WTC11 (cell line): Measurements from ENCODE around the gene PLCG1. TPM values are rescaled to one million over a fixed set of nuclear protein-coding genes. Genes with fewer than 3 reads are reported as not detected.

Experiments
- ATAC-seq: fragments of 200-7000 bp; cut with Tn5 transposase; 2 replicates; pipeline ENCODE4 v1.10.0; 2021; ENCODE audit warnings: mild to moderate bottlenecking, moderate library complexity
- CTCF ChIA-PET: fragments of 300-600 bp; sonication (Branson Sonifier 250); formaldehyde crosslinking; loops from one replicate; lab custom pipeline; 2021; ENCODE audit warnings: antibody characterized with exemption; lab: Charles Lee
- POLR2A ChIA-PET: fragments of 350-600 bp; sonication (Branson Sonifier 250); formaldehyde crosslinking; loops from one replicate; lab custom pipeline; 2021; ENCODE audit warnings: antibody characterized with exemption; lab: Charles Lee
- DNase-seq: peaks from one replicate; pipeline ENCODE4 v3.0.0; 2021; ENCODE audit warnings: low spot score
- H3K27ac Mint-ChIP-seq: 2 replicates; pipeline ENCODE4 v1.8.0; 2021; ENCODE audit warnings: mixed read lengths
- H3K27me3 Mint-ChIP-seq: 2 replicates; pipeline ENCODE4 v1.8.0; 2021; ENCODE audit warnings: low read depth, mild to moderate bottlenecking, moderate library complexity, mixed read lengths
- H3K36me3 Mint-ChIP-seq: 2 replicates; pipeline ENCODE4 v1.8.0; 2021; ENCODE audit warnings: mixed read lengths
- H3K4me1 Mint-ChIP-seq: 2 replicates; pipeline ENCODE4 v1.8.0; 2022; ENCODE audit warnings: mixed read lengths
- H3K4me3 Mint-ChIP-seq: 2 replicates; pipeline ENCODE4 v1.8.0; 2021; ENCODE audit warnings: mild to moderate bottlenecking, moderate library complexity, mixed read lengths
- H3K9me3 Mint-ChIP-seq: 2 replicates; pipeline ENCODE4 v1.8.0; 2021; ENCODE audit warnings: mixed read lengths
- CTCF ChIP-seq: fragments of 200-600 bp; IDR thresholded peaks from 2 replicates; pipeline ENCODE4 v1.8.0; 2022; ENCODE audit warnings: antibody characterized with exemption
- E2F1 ChIP-seq: sonication (generic); formaldehyde crosslinking; IDR thresholded peaks from 2 replicates; pipeline ENCODE4 v1.8.0; 2022; ENCODE audit warnings: mild to moderate bottlenecking, missing genetic modification reagents
- EMX1 ChIP-seq: fragments of 250-450 bp; sonication (Bioruptor Pico); IDR thresholded peaks from 2 replicates; pipeline ENCODE4 v1.8.0; 2021; ENCODE audit warnings: mild to moderate bottlenecking
- IRF1 ChIP-seq: sonication (generic); formaldehyde crosslinking; IDR thresholded peaks from 2 replicates; pipeline ENCODE4 v1.8.0; 2023; ENCODE audit warnings: missing genetic modification reagents
- IRF2 ChIP-seq: sonication (generic); formaldehyde crosslinking; IDR thresholded peaks from 2 replicates; pipeline ENCODE4 v1.8.0; 2022; ENCODE audit warnings: low read depth, missing genetic modification reagents, borderline replicate concordance
- MAX ChIP-seq: sonication (generic); formaldehyde crosslinking; IDR thresholded peaks from 2 replicates; pipeline ENCODE4 v1.8.0; 2022; ENCODE audit warnings: mild to moderate bottlenecking, missing genetic modification reagents
- NFATC4 ChIP-seq: fragments of 250-450 bp; sonication (Bioruptor Pico); IDR thresholded peaks from 2 replicates; pipeline ENCODE4 v1.9.0; 2021; ENCODE audit warnings: mild to moderate bottlenecking
- NFE2L1 ChIP-seq: sonication (generic); formaldehyde crosslinking; IDR thresholded peaks from 2 replicates; pipeline ENCODE4 v1.8.1; 2023; ENCODE audit warnings: missing genetic modification reagents
- NR1H2 ChIP-seq: sonication (generic); formaldehyde crosslinking; IDR thresholded peaks from 2 replicates; pipeline ENCODE4 v1.9.0; 2021; ENCODE audit warnings: mild to moderate bottlenecking, moderate library complexity, missing genetic modification reagents
- PRDM15 ChIP-seq: sonication (generic); formaldehyde crosslinking; IDR thresholded peaks from 2 replicates; pipeline ENCODE4 v1.8.0; 2022; ENCODE audit warnings: missing genetic modification reagents
- PREB ChIP-seq: sonication (generic); formaldehyde crosslinking; IDR thresholded peaks from 2 replicates; pipeline ENCODE4 v1.8.1; 2022; ENCODE audit warnings: mild to moderate bottlenecking, missing genetic modification reagents, moderate library complexity, borderline replicate concordance
- SMAD3 ChIP-seq: sonication (generic); formaldehyde crosslinking; IDR thresholded peaks from 2 replicates; pipeline ENCODE4 v1.8.0; 2022; ENCODE audit warnings: missing genetic modification reagents, mild to moderate bottlenecking, borderline replicate concordance
- SMAD4 ChIP-seq: sonication (generic); formaldehyde crosslinking; IDR thresholded peaks from 2 replicates; pipeline ENCODE4 v1.8.0; 2022; ENCODE audit warnings: mild to moderate bottlenecking, missing genetic modification reagents
- TP53 ChIP-seq: sonication (generic); formaldehyde crosslinking; IDR thresholded peaks from 2 replicates; pipeline ENCODE4 v1.8.1; 2023; ENCODE audit warnings: mild to moderate bottlenecking, missing genetic modification reagents
- ZBTB21 ChIP-seq: sonication (generic); formaldehyde crosslinking; IDR thresholded peaks from 2 replicates; pipeline ENCODE4 v1.8.1; 2023; ENCODE audit warnings: mild to moderate bottlenecking, missing genetic modification reagents, borderline replicate concordance
- ZNF121 ChIP-seq: sonication (generic); formaldehyde crosslinking; IDR thresholded peaks from 2 replicates; pipeline ENCODE4 v1.8.0; 2023; ENCODE audit warnings: missing genetic modification reagents
- ZNF138 ChIP-seq: sonication (generic); formaldehyde crosslinking; conservative IDR thresholded peaks from 2 replicates; pipeline ENCODE4 v1.8.1; 2022; ENCODE audit warnings: mild to moderate bottlenecking, moderate library complexity, missing genetic modification reagents
- total RNA-seq: library from RNA; stranded (reverse); gene quantifications from 3 replicates; pipeline ENCODE4 v1.2.3, GENCODE V29; 2021

The PLCG1 gene
- total RNA-seq, 1 experiment from 2014 or later: 201 TPM

- TF ChIP-seq PRDM15 (CRISPR knock-in tag) (no peak), TP53 (CRISPR knock-in tag) (no peak), PREB (CRISPR knock-in tag) (no peak)
- TF ChIP-seq, all 79 proteins: peak for 0
Observed at GRCh38 chr20:41172296-41173140, 35.2 kb downstream of the PLCG1 start (continued).

GRCh38 chr20:41173161-41173721 is 35.9 kb downstream of the PLCG1 start:
- Mint-ChIP-seq H3K9me3 (no peaks in the 10 kb centered on the region), H3K4me1 (peaks cover 3% of the 10 kb centered on the region), H3K27ac (no peak overlapping the region), H3K36me3 (peaks cover 71% of the 10 kb centered on the region), H3K27me3 (no peaks in the 10 kb centered on the region), H3K4me3 (no peak overlapping the region)
- ATAC-seq: peak; percentile 94
- TF ChIP-seq MAX (peak; percentile 34; the same call in 1 of the 2 replicates), ZBTB21 (CRISPR knock-in tag) (no peak), ZNF121 (CRISPR knock-in tag) (no peak), IRF2 (no peak), CTCF (peak; percentile 95)
- peak; percentile 86 for DNase-seq
- POLR2A ChIA-PET: interaction anchor here (0.5 to 0.6 kb wide), 2 partner anchors 38 to 152 kb away, joined by 3 to 4 read pairs; no protein-coding TSS in a partner anchor
- CTCF ChIA-PET: interaction anchor here (0.5 to 4.3 kb wide), 71 partner anchors 8 to 281 kb away, joined by 3 to 126 read pairs (median 5); partner anchors contain the start of genes EMILIN3, LPIN3 and PLCG1

GRCh38 chr20:41173791-41174341 is 36.5 kb downstream of the PLCG1 start:
- no peak overlapping the region for H3K27ac Mint-ChIP-seq
- ATAC-seq (no peak), DNase-seq (no peak)
- H3K4me3 Mint-ChIP-seq: no peak overlapping the region
- POLR2A ChIA-PET: no interaction called here
- H3K9me3 Mint-ChIP-seq: no peaks in the 10 kb centered on the region
- H3K36me3 Mint-ChIP-seq: peaks cover 66% of the 10 kb centered on the region
- no peaks in the 10 kb centered on the region for H3K27me3 Mint-ChIP-seq
- H3K4me1 Mint-ChIP-seq: peaks cover 10% of the 10 kb centered on the region
- CTCF ChIA-PET: interaction anchor here (1.1 to 4.3 kb wide), 13 partner anchors 18 to 202 kb away, joined by 3 to 126 read pairs (median 6); partner anchors contain the start of genes EMILIN3 and LPIN3
- TF ChIP-seq ZNF138 (no peak), NR1H2 (no peak), EMX1 (no peak), NFATC4 (CRISPR knock-in tag) (no peak), SMAD4 (CRISPR knock-in tag) (no peak), E2F1 (no peak), IRF1 (CRISPR knock-in tag) (no peak), ZNF121 (CRISPR knock-in tag) (no peak), NFE2L1 (CRISPR knock-in tag) (no peak), SMAD3 (no peak)
